Suprapubic skin (tissue), 4 donors: ENCODE data around the gene GAB3. TPM values are rescaled to one million over a fixed set of nuclear protein-coding genes. Genes with fewer than 3 reads are reported as not detected.

ENCODE experiments used
- DNase-seq, 2 donors: peaks; one replicate each; pipeline ENCODE4 v3.0.0-alpha.2; 2019; ENCODE audit warnings: low spot score in 2 of 2
- H3K27ac ChIP-seq: fragments of 200-600 bp; sonication (generic); one replicate; pipeline ENCODE4 v1.5.1; 2019
- H3K27me3 ChIP-seq: fragments of 200-600 bp; sonication (generic); one replicate; pipeline ENCODE4 v1.5.1; 2019
- H3K36me3 ChIP-seq: fragments of 200-600 bp; sonication (generic); one replicate; pipeline ENCODE4 v1.5.1; 2019
- H3K4me1 ChIP-seq: fragments of 200-600 bp; sonication (generic); one replicate; pipeline ENCODE4 v1.5.1; 2019
- H3K4me3 ChIP-seq: fragments of 200-600 bp; sonication (generic); one replicate; pipeline ENCODE4 v1.5.1; 2019; ENCODE audit warnings: mild to moderate bottlenecking
- H3K9me3 ChIP-seq: fragments of 200-600 bp; sonication (generic); one replicate; pipeline ENCODE4 v1.5.1; 2019
- EP300 ChIP-seq: sonication (generic); formaldehyde crosslinking; IDR thresholded peaks from one replicate; pipeline ENCODE4 v1.6.1; 2017; ENCODE audit warnings: antibody characterized with exemption
- POLR2A ChIP-seq, 2 donors: fragments of 450-650 bp; IDR thresholded peaks; one replicate each; pipeline ENCODE4 v1.6.1; 2017; ENCODE audit warnings: antibody characterized with exemption in 2 of 2, mild to moderate bottlenecking in 2 of 2, moderate library complexity in 2 of 2
- POLR2AphosphoS5 ChIP-seq, 3 donors: sonication (generic); formaldehyde crosslinking; IDR thresholded peaks; one replicate each; pipeline ENCODE4 v1.6.1; 2017; ENCODE audit warnings: antibody characterized with exemption in 3 of 3
- WGBS: methylation state at CpG from one replicate; pipeline ENCODE4 v1.1.5; 2018; 5-methylcytosine and 5-hydroxymethylcytosine counted together
- total RNA-seq, 4 donors: library from RNA; depleted of rRNA; stranded (reverse); fragments of >200 nt; gene quantifications; one replicate each; pipeline ENCODE4 v1.1.0, GENCODE V29; 2016
- TF ChIP-seq, protein P1 (sequence below), 2 donors: fragments of 200-600 bp in 1 of 2; fragments of 450-650 bp in 1 of 2; sonication (generic) in 1 of 2; IDR thresholded peaks; one replicate each; pipeline ENCODE4 v1.5.1; 2016 to 2019; ENCODE audit warnings: antibody characterized with exemption in 2 of 2, mild to moderate bottlenecking in 1 of 2, moderate library complexity in 1 of 2

The GAB3 gene
- total RNA-seq, 4 donors from 2014 or later, result 0.65 to 2.7 (median 1.6) TPM

DNA sequence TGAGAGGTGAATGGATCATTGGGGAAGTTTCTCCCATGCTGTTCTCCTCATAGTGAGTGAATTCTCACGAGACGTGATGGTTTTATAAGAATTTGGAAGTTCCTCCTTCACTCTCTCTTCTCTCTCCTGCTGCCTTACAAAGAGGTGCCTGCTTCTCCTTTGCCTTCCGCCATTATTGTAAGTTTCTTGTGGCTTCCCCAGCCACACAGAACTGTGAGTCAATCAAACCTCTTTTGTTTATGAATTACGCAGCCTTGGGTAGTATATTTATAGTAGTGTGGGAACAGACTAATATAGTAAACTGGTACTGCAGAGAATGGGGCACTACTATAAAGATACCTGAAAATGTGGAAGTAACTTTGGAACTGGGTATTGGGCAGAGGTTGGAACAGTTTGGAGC, 89.7 kb downstream of the GAB3 start:
- H3K27me3 ChIP-seq, result no peaks in the 10 kb centered on the region
- DNase-seq, result no peak
- H3K9me3 ChIP-seq, result no peaks in the 10 kb centered on the region
- H3K36me3 ChIP-seq, result no peaks in the 10 kb centered on the region
- no peak overlapping the region for H3K4me3 ChIP-seq
- H3K4me1 ChIP-seq, result no peaks in the 10 kb centered on the region
- no peak overlapping the region for H3K27ac ChIP-seq
- WGBS, result 80% methylated on average over 4 of the region's 4 CpGs
- TF ChIP-seq, protein P1, sequence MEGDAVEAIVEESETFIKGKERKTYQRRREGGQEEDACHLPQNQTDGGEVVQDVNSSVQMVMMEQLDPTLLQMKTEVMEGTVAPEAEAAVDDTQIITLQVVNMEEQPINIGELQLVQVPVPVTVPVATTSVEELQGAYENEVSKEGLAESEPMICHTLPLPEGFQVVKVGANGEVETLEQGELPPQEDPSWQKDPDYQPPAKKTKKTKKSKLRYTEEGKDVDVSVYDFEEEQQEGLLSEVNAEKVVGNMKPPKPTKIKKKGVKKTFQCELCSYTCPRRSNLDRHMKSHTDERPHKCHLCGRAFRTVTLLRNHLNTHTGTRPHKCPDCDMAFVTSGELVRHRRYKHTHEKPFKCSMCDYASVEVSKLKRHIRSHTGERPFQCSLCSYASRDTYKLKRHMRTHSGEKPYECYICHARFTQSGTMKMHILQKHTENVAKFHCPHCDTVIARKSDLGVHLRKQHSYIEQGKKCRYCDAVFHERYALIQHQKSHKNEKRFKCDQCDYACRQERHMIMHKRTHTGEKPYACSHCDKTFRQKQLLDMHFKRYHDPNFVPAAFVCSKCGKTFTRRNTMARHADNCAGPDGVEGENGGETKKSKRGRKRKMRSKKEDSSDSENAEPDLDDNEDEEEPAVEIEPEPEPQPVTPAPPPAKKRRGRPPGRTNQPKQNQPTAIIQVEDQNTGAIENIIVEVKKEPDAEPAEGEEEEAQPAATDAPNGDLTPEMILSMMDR (IDR thresholded peaks at IDR 0.05), result no peak
- TF ChIP-seq POLR2A (IDR thresholded peaks at IDR 0.05), result no peak
- TF ChIP-seq POLR2AphosphoS5 (IDR thresholded peaks at IDR 0.05), result no peak
- TF ChIP-seq EP300, result no peak

DNA sequence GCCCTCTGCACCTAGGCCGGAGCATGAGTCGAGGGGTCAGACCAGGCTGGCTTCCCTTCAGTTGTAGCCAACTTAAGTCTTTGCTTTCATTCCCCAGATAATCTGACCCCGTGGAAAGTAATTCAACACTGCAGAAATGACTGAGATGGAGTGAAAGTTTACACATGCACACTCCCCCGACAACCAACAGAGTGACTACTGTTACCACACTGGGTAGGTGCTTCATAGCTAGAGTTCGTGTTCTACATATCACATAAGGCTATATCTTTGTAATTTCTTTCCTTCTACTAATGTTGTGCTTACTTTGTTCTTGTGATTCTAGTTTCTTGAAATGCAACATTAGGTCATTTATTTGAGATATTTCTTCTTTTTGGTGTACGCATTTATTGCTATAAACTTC, 90.3 kb downstream of the GAB3 start:
- TF ChIP-seq POLR2A (IDR thresholded peaks at IDR 0.05) (no peak), POLR2AphosphoS5 (IDR thresholded peaks at IDR 0.05) (no peak), EP300 (no peak)
- TF ChIP-seq, protein P1 (IDR thresholded peaks at IDR 0.05), result no peak
- Histone ChIP-seq H3K27me3 (no peaks in the 10 kb centered on the region), H3K4me1 (no peaks in the 10 kb centered on the region), H3K27ac (no peak overlapping the region), H3K9me3 (no peaks in the 10 kb centered on the region), H3K36me3 (no peaks in the 10 kb centered on the region), H3K4me3 (no peak overlapping the region)
- WGBS, result 83% methylated on average over 6 of the region's 6 CpGs
- DNase-seq, result no peak

DNA sequence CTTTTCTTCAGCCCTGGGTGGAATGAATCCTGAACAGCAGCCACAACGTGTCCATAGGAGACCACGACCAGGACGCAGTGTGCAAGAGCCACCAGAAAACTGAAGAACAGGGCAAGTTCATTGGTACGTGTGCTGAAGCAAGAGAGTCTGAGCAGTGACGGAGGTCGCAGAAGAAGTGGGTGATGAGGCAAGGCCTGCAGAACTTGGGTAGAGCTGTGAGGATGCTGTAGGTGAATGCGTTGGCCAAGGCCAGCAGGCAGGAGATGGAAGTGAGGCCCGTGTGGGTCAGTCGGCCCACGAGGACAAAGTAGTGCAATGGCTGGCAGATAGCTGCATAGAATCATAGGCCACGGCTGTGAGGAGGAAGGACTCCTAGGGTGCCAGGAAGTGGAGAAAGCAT, 91.9 kb downstream of the GAB3 start:
- H3K9me3 ChIP-seq, result no peaks in the 10 kb centered on the region
- no peak for DNase-seq
- no peaks in the 10 kb centered on the region for H3K4me1 ChIP-seq
- no peak overlapping the region for H3K4me3 ChIP-seq
- no peak overlapping the region for H3K27ac ChIP-seq
- no peaks in the 10 kb centered on the region for H3K36me3 ChIP-seq
- WGBS, result 92% methylated on average over 11 of the region's 11 CpGs
- H3K27me3 ChIP-seq, result no peaks in the 10 kb centered on the region
- no peak for TF ChIP-seq POLR2AphosphoS5 (IDR thresholded peaks at IDR 0.05)
- TF ChIP-seq EP300, result no peak
- TF ChIP-seq POLR2A (IDR thresholded peaks at IDR 0.05), result no peak
- TF ChIP-seq, protein P1 (IDR thresholded peaks at IDR 0.05), result no peak

DNA sequence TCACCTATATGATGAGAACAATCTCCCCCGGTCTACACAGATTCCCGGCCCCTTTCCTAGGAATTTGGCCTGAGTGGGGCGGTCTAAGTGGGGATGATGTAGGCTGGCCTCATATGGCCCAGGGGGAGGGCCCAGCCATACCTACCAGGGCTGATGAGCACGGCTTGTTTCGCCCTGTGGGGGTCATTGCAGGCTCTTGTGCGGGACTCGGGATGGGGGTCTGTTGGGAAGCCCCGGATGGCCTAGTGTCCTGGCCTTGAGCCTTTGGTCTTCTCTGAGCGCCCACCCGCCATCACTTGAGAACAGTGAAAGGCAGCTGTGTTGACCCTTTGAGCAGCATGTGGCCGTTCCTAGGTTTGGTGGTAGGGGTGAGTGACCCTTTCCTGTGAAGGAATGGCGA, 92.7 kb downstream of the GAB3 start:
- H3K27ac ChIP-seq, result no peak overlapping the region
- H3K4me1 ChIP-seq, result no peaks in the 10 kb centered on the region
- no peak overlapping the region for H3K4me3 ChIP-seq
- no peaks in the 10 kb centered on the region for H3K9me3 ChIP-seq
- H3K27me3 ChIP-seq, result no peaks in the 10 kb centered on the region
- WGBS, result 90% methylated on average over 10 of the region's 12 CpGs
- H3K36me3 ChIP-seq, result no peaks in the 10 kb centered on the region
- TF ChIP-seq, protein P1 (IDR thresholded peaks at IDR 0.05), result no peak
- no peak for TF ChIP-seq POLR2A (IDR thresholded peaks at IDR 0.05)
- no peak for DNase-seq

DNA sequence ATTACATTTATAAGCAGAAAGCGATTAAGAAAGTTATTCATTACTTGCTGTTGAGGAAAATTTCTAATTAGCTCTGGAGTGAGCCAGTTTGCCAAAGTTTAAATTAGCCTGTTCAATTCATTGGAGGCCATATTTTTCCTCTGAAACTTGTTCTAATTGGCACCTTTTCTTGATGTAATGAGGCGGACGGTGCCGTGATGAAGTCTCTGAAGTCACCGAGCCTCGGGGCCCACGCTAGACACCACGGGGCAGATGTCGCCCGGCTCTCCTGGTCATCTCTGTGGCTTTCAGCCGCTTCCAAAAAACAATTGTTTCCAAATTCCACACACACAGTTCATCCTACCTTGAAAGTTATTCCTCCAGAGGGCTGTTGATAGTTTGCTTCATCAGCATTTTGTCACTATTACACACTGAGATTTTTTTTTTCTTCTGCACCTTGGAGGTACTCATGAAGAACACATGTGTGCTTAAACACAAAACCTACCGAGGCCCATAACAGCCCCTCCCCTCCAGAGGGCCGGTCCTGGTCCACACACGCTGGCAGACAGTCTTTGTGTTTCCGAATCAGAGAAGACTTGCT, 93.6 kb downstream of the GAB3 start:
- 91% methylated on average over 15 of the region's 15 CpGs for WGBS
- TF ChIP-seq POLR2A (IDR thresholded peaks at IDR 0.05) (no peak), POLR2AphosphoS5 (IDR thresholded peaks at IDR 0.05) (no peak), EP300 (no peak)
- TF ChIP-seq, protein P1 (IDR thresholded peaks at IDR 0.05), result no peak

More for the DNA sequence above, 93.6 kb downstream of the GAB3 start:
- Histone ChIP-seq H3K36me3 (no peaks in the 10 kb centered on the region), H3K9me3 (no peaks in the 10 kb centered on the region), H3K27ac (no peak overlapping the region), H3K27me3 (no peaks in the 10 kb centered on the region), H3K4me3 (no peak overlapping the region), H3K4me1 (no peaks in the 10 kb centered on the region)
- DNase-seq, result no peak
